GM23338 (cell line): ENCODE results near the gene SLC24A4. TPM values are rescaled to one million over a fixed set of nuclear protein-coding genes. Genes with fewer than 3 reads are reported as not detected.

Source experiments
- ATAC-seq: fragments of 200-7000 bp; cut with Tn5 transposase; 3 replicates; pipeline ENCODE4 v1.9.1; 2020
- DNase-seq: peaks from one replicate; pipeline ENCODE4 v3.0.0-alpha.2; 2015; ENCODE audit warnings: low spot score
- H2AFZ ChIP-seq: fragments of 200-600 bp; sonication (generic); 2 replicates; pipeline ENCODE4 v1.8.0; 2016; ENCODE audit warnings: antibody characterized with exemption, mild to moderate bottlenecking, moderate library complexity
- H3F3A ChIP-seq: fragments of 200-600 bp; sonication (generic); replicated peaks from 2 replicates; pipeline ENCODE4 v1.8.0; 2017; ENCODE audit warnings: antibody characterized with exemption, mixed run types, low read depth
- H3K27ac ChIP-seq: fragments of 200-600 bp; sonication (generic); 2 replicates; pipeline ENCODE4 v1.6.1; 2016; ENCODE audit warnings: low read depth
- H3K27me3 ChIP-seq: fragments of 200-600 bp; sonication (generic); 2 replicates; pipeline ENCODE4 v1.8.0; 2016; ENCODE audit warnings: mild to moderate bottlenecking, mixed run types, moderate library complexity; ENCODE audit not compliant: insufficient read depth
- H3K36me3 ChIP-seq: fragments of 200-600 bp; sonication (generic); 2 replicates; pipeline ENCODE4 v1.8.0; 2016; ENCODE audit warnings: mild to moderate bottlenecking; ENCODE audit not compliant: insufficient read depth
- H3K4me1 ChIP-seq: fragments of 200-600 bp; sonication (generic); 2 replicates; pipeline ENCODE4 v1.8.0; 2016; ENCODE audit warnings: mild to moderate bottlenecking, moderate library complexity; ENCODE audit not compliant: insufficient read depth
- H3K4me2 ChIP-seq: fragments of 200-600 bp; sonication (generic); 2 replicates; pipeline ENCODE4 v1.7.1; 2017; ENCODE audit warnings: mixed run types
- H3K4me3 ChIP-seq: fragments of 200-600 bp; sonication (generic); 2 replicates; pipeline ENCODE4 v1.6.1; 2016; ENCODE audit warnings: mixed run types
- H3K79me2 ChIP-seq: fragments of 200-600 bp; sonication (generic); replicated peaks from 2 replicates; pipeline ENCODE4 v1.8.0; 2017; ENCODE audit warnings: mild to moderate bottlenecking; ENCODE audit not compliant: insufficient read depth
- H3K9me2 ChIP-seq: fragments of 200-600 bp; sonication (generic); 2 replicates; pipeline ENCODE4 v1.8.0; 2017; ENCODE audit not compliant: insufficient read depth
- H4K20me1 ChIP-seq: fragments of 200-600 bp; sonication (generic); replicated peaks from 2 replicates; pipeline ENCODE4 v1.8.0; 2017; ENCODE audit warnings: mild to moderate bottlenecking; ENCODE audit not compliant: insufficient read depth
- H3K27ac Mint-ChIP-seq: 2 replicates; pipeline ENCODE4 v1.8.0; 2020; ENCODE audit warnings: inconsistent platforms, mild to moderate bottlenecking, moderate library complexity, mixed read lengths
- H3K27me3 Mint-ChIP-seq: 3 replicates; pipeline ENCODE4 v1.8.0; 2022; ENCODE audit warnings: low read depth, mild to moderate bottlenecking, moderate library complexity, mixed read lengths, inconsistent platforms; ENCODE audit not compliant: insufficient read depth, poor library complexity
- H3K36me3 Mint-ChIP-seq: 3 replicates; pipeline ENCODE4 v1.8.0; 2021; ENCODE audit warnings: low read depth, mild to moderate bottlenecking, inconsistent platforms, moderate library complexity, mixed read lengths
- H3K4me1 Mint-ChIP-seq: 3 replicates; pipeline ENCODE4 v1.8.0; 2020; ENCODE audit warnings: mild to moderate bottlenecking, inconsistent platforms, mixed read lengths
- H3K4me3 Mint-ChIP-seq: 3 replicates; pipeline ENCODE4 v1.8.0; 2021; ENCODE audit warnings: moderate library complexity, mild to moderate bottlenecking, inconsistent platforms, mixed read lengths
- H3K9me3 Mint-ChIP-seq: 3 replicates; pipeline ENCODE4 v1.8.0; 2020; ENCODE audit warnings: moderate library complexity, mild to moderate bottlenecking, inconsistent platforms, mixed read lengths
- CREB1 ChIP-seq: fragments of 250-450 bp; sonication (Bioruptor Pico); IDR thresholded peaks from 2 replicates; pipeline ENCODE4 v1.5.0; 2020; ENCODE audit warnings: low read depth, mild to moderate bottlenecking, moderate library complexity
- CTCF ChIP-seq, 2 experiments: fragments of 200-600 bp in 1 of 2; sonication (generic) in 1 of 2; conservative IDR thresholded peaks; 2 replicates each; pipeline versions ENCODE4 v1.5.1 to v1.6.1; 2016 to 2017; ENCODE audit warnings: antibody characterized with exemption in 2 of 2, low read depth in 2 of 2, mild to moderate bottlenecking in 2 of 2, moderate library complexity in 1 of 2
- EZH2 ChIP-seq: fragments of 200-600 bp; sonication (generic); IDR thresholded peaks from one replicate; pipeline ENCODE4 v1.8.0; 2017; ENCODE audit warnings: antibody characterized with exemption, mild to moderate bottlenecking, low read depth; ENCODE audit not compliant: unreplicated experiment
- EZH2phosphoT487 ChIP-seq: fragments of 200-600 bp; sonication (generic); IDR thresholded peaks from one replicate; pipeline ENCODE4 v1.8.1; 2018; ENCODE audit warnings: antibody characterized with exemption; ENCODE audit not compliant: unreplicated experiment
- POLR2AphosphoS5 ChIP-seq: IDR thresholded peaks from 2 replicates; pipeline ENCODE4 v1.6.1; 2016; ENCODE audit warnings: antibody characterized with exemption, low read depth
- STAT1 ChIP-seq: IDR thresholded peaks from one replicate; pipeline ENCODE4 v1.6.1; 2016; ENCODE audit warnings: antibody characterized with exemption; ENCODE audit not compliant: unreplicated experiment
- ZNF114 ChIP-seq: fragments of 250-450 bp; sonication (Bioruptor Pico); IDR thresholded peaks from 2 replicates; pipeline ENCODE4 v1.5.0; 2020; ENCODE audit warnings: mild to moderate bottlenecking, moderate library complexity
- ZNF331 ChIP-seq: fragments of 250-450 bp; sonication (Bioruptor Pico); IDR thresholded peaks from 2 replicates; pipeline ENCODE4 v1.5.0; 2020; ENCODE audit warnings: low read depth, mild to moderate bottlenecking, moderate library complexity
- ZNF462 ChIP-seq: fragments of 250-450 bp; sonication (Bioruptor Pico); IDR thresholded peaks from 2 replicates; pipeline ENCODE4 v1.5.0; 2020; ENCODE audit warnings: mild to moderate bottlenecking, moderate library complexity
- polyA plus RNA-seq: library from polyadenylated mRNA; unstranded; fragments of >200 nt; fragmentation: Nextera tagmentation; extraction: Ambion mirVana; gene quantifications from 2 replicates; pipeline ENCODE4 v1.2.1, GENCODE V29; 2016
- total RNA-seq: library from RNA; depleted of rRNA; stranded (reverse); fragments of >200 nt; shearing (Covaris generic); gene quantifications from 2 replicates; pipeline ENCODE4 v1.2.3, GENCODE V29; 2014

The SLC24A4 gene
- total and polyA plus RNA-seq, 2 experiments from 2014 or later = 0.06 to 0.38 TPM

DNA sequence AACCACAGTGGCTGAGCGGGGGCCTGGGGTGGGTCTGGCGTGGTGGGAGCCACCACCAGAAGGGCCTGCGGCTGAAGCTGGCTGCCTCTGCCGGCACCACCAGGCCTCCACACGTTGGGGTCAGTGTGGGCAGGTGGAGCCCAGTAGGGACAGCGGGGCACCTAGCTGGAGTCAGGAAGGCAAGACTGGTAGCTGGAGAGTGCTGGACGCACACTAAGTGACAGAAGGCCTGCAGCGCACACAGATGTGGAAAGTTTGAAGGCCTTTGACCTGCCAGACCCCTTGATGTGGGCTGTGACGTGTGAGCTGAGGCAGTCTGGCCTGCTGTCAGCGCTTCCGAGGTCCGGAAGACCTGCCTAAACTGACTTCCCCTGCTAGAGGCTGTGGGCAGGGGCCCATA lies 216.9 kb downstream of the SLC24A4 start:
- H3K27me3 ChIP-seq = no peaks in the 10 kb centered on the region
- H3K4me3 Mint-ChIP-seq = no peak overlapping the region
- no peaks in the 10 kb centered on the region for H3K9me2 ChIP-seq
- no peak overlapping the region for H2AFZ ChIP-seq
- ATAC-seq (no peak), DNase-seq (no peak)
- H3F3A ChIP-seq = no peaks in the 10 kb centered on the region
- no peak overlapping the region for H3K27ac Mint-ChIP-seq
- peaks cover 3% of the 10 kb centered on the region for H3K27me3 Mint-ChIP-seq
- H3K4me1 Mint-ChIP-seq = peaks cover 3% of the 10 kb centered on the region; the same call in 1 of the 3 replicates
- H3K9me3 Mint-ChIP-seq = no peaks in the 10 kb centered on the region
- no peaks in the 10 kb centered on the region for H3K79me2 ChIP-seq
- no peak overlapping the region for H3K27ac ChIP-seq
- no peaks in the 10 kb centered on the region for H3K36me3 ChIP-seq
- no peaks in the 10 kb centered on the region for H3K4me1 ChIP-seq
- H3K4me2 ChIP-seq = no peak overlapping the region
- H4K20me1 ChIP-seq = no peaks in the 10 kb centered on the region
- no peaks in the 10 kb centered on the region for H3K36me3 Mint-ChIP-seq
- TF ChIP-seq POLR2AphosphoS5 (no peak), ZNF114 (CRISPR knock-in tag) (no peak), CTCF (conservative IDR thresholded peaks at IDR 0.05; ENCODE audit: low read depth in 2 of 2) (no peak), EZH2 (no peak), ZNF462 (no peak), ZNF331 (no peak), STAT1 (no peak), CREB1 (CRISPR knock-in tag) (no peak), EZH2phosphoT487 (no peak)
- H3K4me3 ChIP-seq = no peak overlapping the region
